ENCODE results near the gene MBD1. TPM values are rescaled to one million over a fixed set of nuclear protein-coding genes. Genes with fewer than 3 reads are reported as not detected.
"Not testable (repeated sequence)": the region's sequence is repeated elsewhere in the genome, so short reads cannot be mapped to it uniquely, and the experiment has no call there.

MBD1 gene
- polyA plus RNA-seq, 3 donors, result 56.1 to 78.9 (median 70.8) TPM

GRCh38 chr18:50299626-50300388 is 18.5 kb upstream of the MBD1 start:
- DNase-seq (ENCODE audit: extremely low read depth in 1 of 11, low read depth in 9 of 11, low spot score in 4 of 11), result no peak

- no peak for DNase-seq (ENCODE audit: extremely low read depth in 1 of 11, low read depth in 9 of 11, low spot score in 4 of 11)
Measured at GRCh38 chr18:50298443-50299284, 17.3 kb upstream of the MBD1 start.

- DNase-seq (ENCODE audit: extremely low read depth in 1 of 11, low read depth in 9 of 11, low spot score in 4 of 11), result peak in 9 of 11 donors; percentile 63 to 80 (median 73)
Measured at GRCh38 chr18:50297621-50298442, 16.5 kb upstream of the MBD1 start.

- no peak for DNase-seq (ENCODE audit: extremely low read depth in 1 of 11, low read depth in 9 of 11, low spot score in 4 of 11)
Measured at GRCh38 chr18:50293039-50293438, 11.7 kb upstream of the MBD1 start.

GRCh38 chr18:50289108-50289443 is 7.8 kb upstream of the MBD1 start:
- no peak for DNase-seq (ENCODE audit: extremely low read depth in 1 of 11, low read depth in 9 of 11, low spot score in 4 of 11)

GRCh38 chr18:50288348-50289107 is 7.2 kb upstream of the MBD1 start:
- DNase-seq (ENCODE audit: extremely low read depth in 1 of 11, low read depth in 9 of 11, low spot score in 4 of 11), result not testable (repeated sequence)

GRCh38 chr18:50287441-50288347 is 6.4 kb upstream of the MBD1 start, which contains the start of gene CXXC1:
CXXC1 (minus strand) TSS chr18:50287692; CDS start chr18:50287589, 103 bp downstream.
- peak; percentile 98 to 100 (median 99) for DNase-seq (ENCODE audit: extremely low read depth in 1 of 11, low read depth in 9 of 11, low spot score in 4 of 11)

GRCh38 chr18:50287028-50287440 is 5.7 kb upstream of the MBD1 start:
- no peak for DNase-seq (ENCODE audit: extremely low read depth in 1 of 11, low read depth in 9 of 11, low spot score in 4 of 11)

GRCh38 chr18:50286391-50287027 is 5.2 kb upstream of the MBD1 start:
- DNase-seq (ENCODE audit: extremely low read depth in 1 of 11, low read depth in 9 of 11, low spot score in 4 of 11), result no peak

- no peak for DNase-seq (ENCODE audit: extremely low read depth in 1 of 11, low read depth in 9 of 11, low spot score in 4 of 11)
Measured at GRCh38 chr18:50285631-50286321, 4.5 kb upstream of the MBD1 start.

GRCh38 chr18:50285071-50285470 is 3.7 kb upstream of the MBD1 start:
- no peak for DNase-seq (ENCODE audit: extremely low read depth in 1 of 11, low read depth in 9 of 11, low spot score in 4 of 11)

GRCh38 chr18:50284255-50284885 is 3.0 kb upstream of the MBD1 start:
- no peak for DNase-seq (ENCODE audit: extremely low read depth in 1 of 11, low read depth in 9 of 11, low spot score in 4 of 11)

GRCh38 chr18:50283469-50284209 is 2.3 kb upstream of the MBD1 start:
- no peak for DNase-seq (ENCODE audit: extremely low read depth in 1 of 11, low read depth in 9 of 11, low spot score in 4 of 11)

- no peak for DNase-seq (ENCODE audit: extremely low read depth in 1 of 11, low read depth in 9 of 11, low spot score in 4 of 11)
Measured at GRCh38 chr18:50282521-50283335, 1.4 kb upstream of the MBD1 start.
